ENCODE data around the gene TIMM44.

- TF ChIP-seq POLR2AphosphoS5 (IDR thresholded peaks at IDR 0.05; ENCODE audit: low read depth, low read length) (no peak), TAF1 (IDR thresholded peaks at IDR 0.05; ENCODE audit: borderline replicate concordance, insufficient read depth, low read length) (no peak)
Observed at GRCh38 chr19:7907544-7907943, 35.9 kb downstream of the TIMM44 start.
